H9 (cell line): ENCODE results near the gene SQOR. TPM values are rescaled to one million over a fixed set of nuclear protein-coding genes. Genes with fewer than 3 reads are reported as not detected.

ENCODE experiments used
- DNase-seq: peaks from one replicate; pipeline ENCODE4 v3.0.0-alpha.2; 2017
- H2AFZ ChIP-seq: one replicate; pipeline ENCODE4 v1.6.1; 2013; ENCODE audit warnings: mild to moderate bottlenecking, low read length, control low read depth, moderate library complexity
- H2AK5ac ChIP-seq: 2 replicates; pipeline ENCODE4 v1.6.1; 2013; ENCODE audit warnings: low read length, control low read depth, mixed read lengths; ENCODE audit not compliant: insufficient read length
- H2BK120ac ChIP-seq: one replicate; pipeline ENCODE4 v1.6.1; 2013; ENCODE audit warnings: low read depth, mild to moderate bottlenecking, low read length, control low read depth, inconsistent platforms; ENCODE audit not compliant: poor library complexity, severe bottlenecking
- H2BK12ac ChIP-seq: 2 replicates; pipeline ENCODE4 v1.6.1; 2013; ENCODE audit warnings: low read length, control low read depth, mixed read lengths, low read depth; ENCODE audit not compliant: insufficient read length
- H2BK15ac ChIP-seq: 2 replicates; pipeline ENCODE4 v1.6.1; 2013; ENCODE audit warnings: low read depth, low read length, control low read depth
- H2BK20ac ChIP-seq: one replicate; pipeline ENCODE4 v1.6.1; 2013; ENCODE audit warnings: low read depth, mild to moderate bottlenecking, low read length, control low read depth, inconsistent platforms; ENCODE audit not compliant: poor library complexity, severe bottlenecking
- H2BK5ac ChIP-seq: 2 replicates; pipeline ENCODE4 v1.6.1; 2013; ENCODE audit warnings: low read length, control low read depth, mixed read lengths; ENCODE audit not compliant: insufficient read length
- H3K14ac ChIP-seq: 2 replicates; pipeline ENCODE4 v1.6.1; 2013; ENCODE audit warnings: low read length, control low read depth; ENCODE audit not compliant: insufficient read depth
- H3K18ac ChIP-seq: 2 replicates; pipeline ENCODE4 v1.6.1; 2013; ENCODE audit warnings: low read depth, mild to moderate bottlenecking, mixed read lengths, low read length, control low read depth; ENCODE audit not compliant: insufficient read length
- H3K23ac ChIP-seq: 2 replicates; pipeline ENCODE4 v1.6.1; 2013; ENCODE audit warnings: low read length, control low read depth, mixed read lengths, low read depth; ENCODE audit not compliant: insufficient read length
- H3K23me2 ChIP-seq: 2 replicates; pipeline ENCODE4 v1.6.1; 2013; ENCODE audit warnings: low read depth, mild to moderate bottlenecking, mixed read lengths, low read length, control low read depth; ENCODE audit not compliant: insufficient read length, poor library complexity, severe bottlenecking
- H3K27ac ChIP-seq: 2 replicates; pipeline ENCODE4 v1.5.1; 2013; ENCODE audit warnings: low read length, control low read depth, mixed read lengths, low read depth; ENCODE audit not compliant: insufficient read length
- H3K27me3 ChIP-seq: 2 replicates; pipeline ENCODE4 v1.6.1; 2013; ENCODE audit warnings: low read length, control low read depth, inconsistent platforms; ENCODE audit not compliant: insufficient read depth
- H3K4ac ChIP-seq: 2 replicates; pipeline ENCODE4 v1.6.1; 2013; ENCODE audit warnings: low read depth, mild to moderate bottlenecking, control low read depth, inconsistent platforms, low read length, moderate library complexity
- H3K4me1 ChIP-seq: 2 replicates; pipeline ENCODE4 v1.6.1; 2013; ENCODE audit warnings: low read length, control low read depth, inconsistent platforms; ENCODE audit not compliant: insufficient read depth
- H3K4me2 ChIP-seq: 2 replicates; pipeline ENCODE4 v1.6.1; 2013; ENCODE audit warnings: low read length, control low read depth, mixed read lengths; ENCODE audit not compliant: insufficient read length, insufficient read depth
- H3K56ac ChIP-seq: 2 replicates; pipeline ENCODE4 v1.6.1; 2013; ENCODE audit warnings: low read depth, mild to moderate bottlenecking, mixed read lengths, low read length, control low read depth; ENCODE audit not compliant: insufficient read length
- H3K79me1 ChIP-seq: 2 replicates; pipeline ENCODE4 v1.6.1; 2013; ENCODE audit warnings: low read depth, mild to moderate bottlenecking, moderate library complexity, low read length, control low read depth, inconsistent platforms; ENCODE audit not compliant: insufficient read depth, poor library complexity, severe bottlenecking
- H3K79me2 ChIP-seq: 2 replicates; pipeline ENCODE4 v1.6.1; 2013; ENCODE audit warnings: low read length, control low read depth, inconsistent platforms; ENCODE audit not compliant: insufficient read depth
- H3K9ac ChIP-seq: 2 replicates; pipeline ENCODE4 v1.6.1; 2013; ENCODE audit warnings: low read length, control low read depth, mixed read lengths; ENCODE audit not compliant: insufficient read length; ENCODE audit errors: extremely low read depth
- H3K9me3 ChIP-seq: one replicate; pipeline ENCODE4 v1.6.1; 2013; ENCODE audit warnings: low read depth, low read length, inconsistent platforms; ENCODE audit not compliant: control insufficient read depth
- H3T11ph ChIP-seq: one replicate; pipeline ENCODE4 v1.6.1; 2013; ENCODE audit warnings: mild to moderate bottlenecking, low read length, control low read depth, inconsistent platforms
- H4K20me1 ChIP-seq: one replicate; pipeline ENCODE4 v1.6.1; 2013; ENCODE audit not compliant: control insufficient read depth, insufficient read length, insufficient read depth
- H4K5ac ChIP-seq: 2 replicates; pipeline ENCODE4 v1.6.1; 2013; ENCODE audit warnings: low read depth, mild to moderate bottlenecking, mixed read lengths, low read length, control low read depth; ENCODE audit not compliant: insufficient read length
- H4K8ac ChIP-seq: replicated peaks from 2 replicates; pipeline ENCODE4 v1.6.1; 2013; ENCODE audit warnings: low read length, control low read depth, mixed read lengths, low read depth; ENCODE audit not compliant: insufficient read length
- H4K91ac ChIP-seq: 2 replicates; pipeline ENCODE4 v1.6.1; 2013; ENCODE audit warnings: low read depth, mild to moderate bottlenecking, moderate library complexity, mixed read lengths, low read length, control low read depth; ENCODE audit not compliant: insufficient read length
- H3K27ac Mint-ChIP-seq, 3 experiments: 2 replicates in 2 of 3; 3 replicates in 1 of 3; pipeline ENCODE4 v1.8.0; 2020 to 2021; ENCODE audit warnings: mixed read lengths in 3 of 3, mild to moderate bottlenecking in 1 of 3, moderate library complexity in 1 of 3
- H3K27me3 Mint-ChIP-seq: 2 replicates; pipeline ENCODE4 v1.8.0; 2021; ENCODE audit warnings: low read depth, mild to moderate bottlenecking, moderate library complexity, mixed read lengths
- H3K36me3 Mint-ChIP-seq, 3 experiments: 2 replicates in 2 of 3; 3 replicates in 1 of 3; pipeline ENCODE4 v1.8.0; 2020 to 2021; ENCODE audit warnings: low read depth in 3 of 3, mixed read lengths in 3 of 3; ENCODE audit not compliant: insufficient read depth in 1 of 3
- H3K4me1 Mint-ChIP-seq, 2 experiments: 2 replicates each; pipeline ENCODE4 v1.8.0; 2020; ENCODE audit warnings: mixed read lengths in 2 of 2
- H3K4me3 Mint-ChIP-seq, 2 experiments: 2 replicates in 1 of 2; 3 replicates in 1 of 2; pipeline ENCODE4 v1.8.0; 2020 to 2021; ENCODE audit warnings: mild to moderate bottlenecking in 2 of 2, mixed read lengths in 2 of 2, moderate library complexity in 1 of 2
- H3K9me3 Mint-ChIP-seq, 2 experiments: 2 replicates in 1 of 2; 3 replicates in 1 of 2; pipeline ENCODE4 v1.8.0; 2020; ENCODE audit warnings: mild to moderate bottlenecking in 2 of 2, mixed read lengths in 2 of 2, moderate library complexity in 1 of 2
- CTCF ChIP-seq: fragments of 200-600 bp; sonication (generic); conservative IDR thresholded peaks from 3 replicates; pipeline ENCODE4 v1.8.0; 2021; ENCODE audit warnings: antibody characterized with exemption, mild to moderate bottlenecking
- WGBS: extraction: QIAGEN DNeasy Blood & Tissue Kit; methylation state at CpG from one replicate; pipeline ENCODE4 v1.1.7; 2013; ENCODE audit warnings: missing lambda C conversion rate, low lambda C conversion rate, mixed read lengths; ENCODE audit not compliant: insufficient read length; ENCODE audit errors: extremely low coverage; 5-methylcytosine and 5-hydroxymethylcytosine counted together
- total RNA-seq: library from RNA; stranded (reverse); gene quantifications from 2 replicates; pipeline ENCODE4 v1.2.1, GENCODE V29; 2021

The SQOR gene
- total RNA-seq, 1 experiment from 2014 or later = 0.17 TPM

GRCh38 chr15:45587095-45587862 is 47.5 kb upstream of the SQOR start, which contains the start of gene BLOC1S6:
TSS of gene BLOC1S6 (plus strand) at chr15:45587379. CDS start at chr15:45587444, 65 bp downstream.
- H3K4me1 ChIP-seq = 0 out of 2 replicates have a peak, but pooled peaks cover 3% of the 10 kb centered on the region
- H2BK5ac ChIP-seq = peak within 1 kb of the TSS; percentile 98
- no peak within 1 kb of the TSS for H2AFZ ChIP-seq
- peak within 1 kb of the TSS; percentile 100 for H3K14ac ChIP-seq
- peaks cover 22 to 23% of the 10 kb centered on the region in 2 experiments for H3K4me1 Mint-ChIP-seq
- no peaks in the 10 kb centered on the region for H3K9me3 ChIP-seq
- H4K5ac ChIP-seq = peak within 1 kb of the TSS; percentile 87
- H3K18ac ChIP-seq = peak within 1 kb of the TSS; percentile 100
- H3K56ac ChIP-seq = peak within 1 kb of the TSS; percentile 68
- H3K27me3 Mint-ChIP-seq = peaks cover 4% of the 10 kb centered on the region
- peak within 1 kb of the TSS; percentile 97 for H3T11ph ChIP-seq
- H2BK20ac ChIP-seq = no peak within 1 kb of the TSS
- H3K27ac Mint-ChIP-seq = peak within 1 kb of the TSS; percentile 100
- H3K27me3 ChIP-seq = no peaks in the 10 kb centered on the region
- H3K23me2 ChIP-seq = peaks cover 11% of the 10 kb centered on the region
- no peaks in the 10 kb centered on the region; a peak in 1 of 5 replicates for H3K9me3 Mint-ChIP-seq
- no CpG with 5 or more reads among the region's 62 CpGs for WGBS
- peak within 1 kb of the TSS; percentile 83; the same call in 1 of the 2 replicates for H3K4ac ChIP-seq
- peak within 1 kb of the TSS; percentile 99 for H2BK120ac ChIP-seq
- H3K27ac ChIP-seq = peak within 1 kb of the TSS; percentile 94
- H4K20me1 ChIP-seq = peaks cover 2% of the 10 kb centered on the region
- H4K91ac ChIP-seq = peak within 1 kb of the TSS; percentile 27
- H3K4me2 ChIP-seq = peak within 1 kb of the TSS; percentile 98
- H2AK5ac ChIP-seq = peak within 1 kb of the TSS; percentile 86
- peak within 1 kb of the TSS; percentile 96 for H3K9ac ChIP-seq
- peak; percentile 93 for DNase-seq
- peak within 1 kb of the TSS; percentile 87 for H3K23ac ChIP-seq
- H3K4me3 Mint-ChIP-seq = peak within 1 kb of the TSS; percentile 97 to 98
- peak within 1 kb of the TSS; percentile 96 for H4K8ac ChIP-seq
- H3K36me3 Mint-ChIP-seq = peaks cover 0 to 3% (median 2%) of the 10 kb centered on the region in 3 experiments; a peak in 1 of 7 replicates
- no peak for TF ChIP-seq CTCF
- no peak within 1 kb of the TSS for H2BK15ac ChIP-seq
- H3K79me2 ChIP-seq = peaks cover 5% of the 10 kb centered on the region; the same call in 1 of the 2 replicates
- peak within 1 kb of the TSS; percentile 17 for H2BK12ac ChIP-seq
- H3K79me1 ChIP-seq = peaks cover 7% of the 10 kb centered on the region
